Duodenal mucosa (tissue), 2 donors: ENCODE data around the gene CYP2W1.
A peak's percentile ranks its signal among the peaks of the same experiment; 100 is the strongest.
"Not testable (repeated sequence)": the region's sequence is repeated elsewhere in the genome, so short reads cannot be mapped to it uniquely, and the experiment has no call there.

Experiments used
- H3K27ac ChIP-seq: one replicate; pipeline ENCODE4 v1.7.0; 2013; ENCODE audit warnings: low read depth, low read length
- H3K27me3 ChIP-seq, 2 donors: one replicate each; pipeline ENCODE4 v1.7.0; 2013; ENCODE audit warnings: low read length in 2 of 2, control low read depth in 1 of 2; ENCODE audit not compliant: insufficient read depth in 2 of 2, control insufficient read depth in 1 of 2
- H3K36me3 ChIP-seq, 2 donors: one replicate each; pipeline ENCODE4 v1.7.0; 2013; ENCODE audit warnings: low read length in 2 of 2, control low read depth in 1 of 2; ENCODE audit not compliant: insufficient read depth in 2 of 2, control insufficient read depth in 1 of 2
- H3K4me1 ChIP-seq, 2 donors: one replicate each; pipeline ENCODE4 v1.7.0; 2013; ENCODE audit warnings: low read length in 2 of 2, control low read depth in 1 of 2; ENCODE audit not compliant: insufficient read depth in 2 of 2, control insufficient read depth in 1 of 2
- H3K4me3 ChIP-seq, 2 donors: one replicate each; pipeline ENCODE4 v1.7.0; 2013; ENCODE audit warnings: low read length in 2 of 2, low read depth in 1 of 2
- H3K9ac ChIP-seq, 2 donors: one replicate each; pipeline ENCODE4 v1.7.0; 2013; ENCODE audit warnings: low read length in 2 of 2, low read depth in 1 of 2
- H3K9me3 ChIP-seq, 2 donors: one replicate each; pipeline ENCODE4 v1.7.0; 2013; ENCODE audit warnings: low read length in 2 of 2, control low read depth in 1 of 2; ENCODE audit not compliant: control insufficient read depth in 1 of 2

Gene CYP2W1

GRCh38 chr7:943793-944192, 39.2 kb upstream of the CYP2W1 start:
- not testable (repeated sequence) for H3K27ac ChIP-seq, H3K27me3 ChIP-seq

GRCh38 chr7:944744-945143, 38.2 kb upstream of the CYP2W1 start:
- H3K9ac ChIP-seq, result peak overlapping the region; percentile 61 to 84
- H3K27me3 ChIP-seq, result no peaks in the 10 kb centered on the region
- H3K27ac ChIP-seq, result peak overlapping the region; percentile 90
- H3K9me3 ChIP-seq, result no peaks in the 10 kb centered on the region
- H3K4me3 ChIP-seq, result peak overlapping the region; percentile 37 to 57
- no peaks in the 10 kb centered on the region for H3K36me3 ChIP-seq
- peaks cover 19 to 22% of the 10 kb centered on the region in 2 donors for H3K4me1 ChIP-seq

More at GRCh38 chr7:943793-944192, 39.2 kb upstream of the CYP2W1 start:
- H3K36me3 ChIP-seq, H3K9ac ChIP-seq, H3K9me3 ChIP-seq, H3K4me3 ChIP-seq: not testable (repeated sequence)
- peaks cover 12 to 19% of the 10 kb centered on the region in 2 donors for H3K4me1 ChIP-seq

- no peaks in the 10 kb centered on the region for H3K27me3 ChIP-seq
- H3K36me3 ChIP-seq, result no peaks in the 10 kb centered on the region
- H3K9me3 ChIP-seq, result no peaks in the 10 kb centered on the region
- H3K4me1 ChIP-seq, result peaks cover 19 to 24% of the 10 kb centered on the region in 2 donors
- H3K4me3 ChIP-seq, result peak overlapping the region; percentile 37 to 57
- H3K9ac ChIP-seq, result peak overlapping the region; percentile 61 to 84
- H3K27ac ChIP-seq, result peak overlapping the region; percentile 90
Measured at GRCh38 chr7:945147-945555, 37.8 kb upstream of the CYP2W1 start.

- H3K9ac ChIP-seq, result peak overlapping the region; percentile 61 to 84
- H3K9me3 ChIP-seq, result no peaks in the 10 kb centered on the region
- H3K27ac ChIP-seq, result peak overlapping the region; percentile 94
- H3K36me3 ChIP-seq, result no peaks in the 10 kb centered on the region
- peaks cover 19 to 24% of the 10 kb centered on the region in 2 donors for H3K4me1 ChIP-seq
- no peaks in the 10 kb centered on the region for H3K27me3 ChIP-seq
- peak overlapping the region; percentile 37 to 57 for H3K4me3 ChIP-seq
Measured at GRCh38 chr7:945556-946255, 37.3 kb upstream of the CYP2W1 start.

- no peaks in the 10 kb centered on the region for H3K27me3 ChIP-seq
- peaks cover 19 to 24% of the 10 kb centered on the region in 2 donors for H3K4me1 ChIP-seq
- H3K36me3 ChIP-seq, result no peaks in the 10 kb centered on the region
- no peaks in the 10 kb centered on the region for H3K9me3 ChIP-seq
- peak overlapping the region; percentile 29 to 36 for H3K4me3 ChIP-seq
- peak overlapping the region; percentile 94 for H3K27ac ChIP-seq
- H3K9ac ChIP-seq, result peak overlapping the region; percentile 51 to 68
Measured at GRCh38 chr7:946256-946996, 36.6 kb upstream of the CYP2W1 start.

GRCh38 chr7:947391-948210, 35.4 kb upstream of the CYP2W1 start:
- no peaks in the 10 kb centered on the region for H3K36me3 ChIP-seq
- no peaks in the 10 kb centered on the region for H3K27me3 ChIP-seq
- H3K4me3 ChIP-seq, result no peak overlapping the region
- H3K9me3 ChIP-seq, result no peaks in the 10 kb centered on the region
- peaks cover 22 to 33% of the 10 kb centered on the region in 2 donors for H3K4me1 ChIP-seq
- H3K9ac ChIP-seq, result peak overlapping the region in 1 of 2 donors; percentile 10
- peak overlapping the region; percentile 10 for H3K27ac ChIP-seq

GRCh38 chr7:949021-949934, 33.7 kb upstream of the CYP2W1 start:
- Histone ChIP-seq H3K4me1 (peaks cover 31 to 39% of the 10 kb centered on the region in 2 donors), H3K27ac (no peak overlapping the region), H3K36me3 (no peaks in the 10 kb centered on the region), H3K27me3 (no peaks in the 10 kb centered on the region), H3K4me3 (no peak overlapping the region), H3K9me3 (no peaks in the 10 kb centered on the region), H3K9ac (no peak overlapping the region)

- Histone ChIP-seq H3K36me3 (no peaks in the 10 kb centered on the region), H3K9ac (peak overlapping the region; percentile 66 to 70), H3K27me3 (no peaks in the 10 kb centered on the region), H3K9me3 (no peaks in the 10 kb centered on the region), H3K4me3 (no peak overlapping the region), H3K4me1 (peaks cover 15 to 31% of the 10 kb centered on the region in 2 donors), H3K27ac (no peak overlapping the region)
Measured at GRCh38 chr7:951881-952547, 31.0 kb upstream of the CYP2W1 start.
